ENCODE results near the gene SAP130.

DNA sequence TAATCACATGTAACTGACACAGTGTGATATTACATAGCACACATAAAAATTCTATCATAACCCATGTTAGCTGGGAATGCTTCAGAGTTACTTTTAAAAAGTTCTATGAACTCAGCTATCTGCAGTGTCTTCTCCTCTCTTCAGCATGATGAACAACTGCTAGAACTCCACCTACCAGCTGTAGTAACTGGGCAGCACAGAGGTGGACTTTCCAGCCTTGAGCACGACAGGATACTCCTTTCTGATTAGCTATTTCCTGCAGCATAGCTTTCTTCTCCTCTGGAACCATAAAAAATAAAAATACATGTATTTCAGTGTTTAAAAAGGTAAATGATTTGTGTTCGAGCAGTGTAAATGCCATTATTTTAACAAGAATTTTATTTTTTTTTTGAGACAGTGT is 82.6 kb downstream of the SAP130 start:
- TF ChIP-seq, protein P1, sequence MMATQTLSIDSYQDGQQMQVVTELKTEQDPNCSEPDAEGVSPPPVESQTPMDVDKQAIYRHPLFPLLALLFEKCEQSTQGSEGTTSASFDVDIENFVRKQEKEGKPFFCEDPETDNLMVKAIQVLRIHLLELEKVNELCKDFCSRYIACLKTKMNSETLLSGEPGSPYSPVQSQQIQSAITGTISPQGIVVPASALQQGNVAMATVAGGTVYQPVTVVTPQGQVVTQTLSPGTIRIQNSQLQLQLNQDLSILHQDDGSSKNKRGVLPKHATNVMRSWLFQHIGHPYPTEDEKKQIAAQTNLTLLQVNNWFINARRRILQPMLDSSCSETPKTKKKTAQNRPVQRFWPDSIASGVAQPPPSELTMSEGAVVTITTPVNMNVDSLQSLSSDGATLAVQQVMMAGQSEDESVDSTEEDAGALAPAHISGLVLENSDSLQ (IDR thresholded peaks at IDR 0.05) = no peak
- no peak for TF ChIP-seq TARDBP (IDR thresholded peaks at IDR 0.05)
- no peak for TF ChIP-seq ELF4 (IDR thresholded peaks at IDR 0.05)
- no peak for TF ChIP-seq FOXK2 (IDR thresholded peaks at IDR 0.05)
- no peak for TF ChIP-seq HDGF (IDR thresholded peaks at IDR 0.05; ENCODE audit: borderline replicate concordance)
- TF ChIP-seq SP1 (IDR thresholded peaks at IDR 0.05) = no peak
- TF ChIP-seq SUZ12 (IDR thresholded peaks at IDR 0.05) = no peak
- no peak for TF ChIP-seq FOXA1 (IDR thresholded peaks at IDR 0.05)
- TF ChIP-seq BHLHE40 (IDR thresholded peaks at IDR 0.05; ENCODE audit: borderline replicate concordance) = no peak
- no peak for TF ChIP-seq NFRKB (IDR thresholded peaks at IDR 0.05)
- TF ChIP-seq FOXM1 (IDR thresholded peaks at IDR 0.05; ENCODE audit: borderline replicate concordance) = no peak
- no peak for TF ChIP-seq ARNT (IDR thresholded peaks at IDR 0.05)
- no peak for TF ChIP-seq ZNF384 (IDR thresholded peaks at IDR 0.05)
